Activated CD4-positive, alpha-beta memory T cell treated with anti-CD3 and anti-CD28 coated beads, Interleukin-2, amount 10 ng/mL, durations not matched to agents 7 days and 5 days (primary cell): ENCODE data around the gene UPP2. TPM values are rescaled to one million over a fixed set of nuclear protein-coding genes. Genes with fewer than 3 reads are reported as not detected.

ENCODE experiments used
- CTCF ChIA-PET: fragments of 350-600 bp; sonication (Branson Sonifier 250); formaldehyde crosslinking; loops from one replicate; lab custom pipeline; 2021; ENCODE audit warnings: antibody characterized with exemption, inconsistent platforms; lab: Charles Lee
- POLR2A ChIA-PET: fragments of 350-600 bp; sonication (Branson Sonifier 250); formaldehyde crosslinking; loops from one replicate; lab custom pipeline; 2021; ENCODE audit warnings: antibody characterized with exemption; lab: Charles Lee
- DNase-seq: peaks from one replicate; pipeline ENCODE4 v3.0.0-alpha.2; 2020
- H3K27ac Mint-ChIP-seq: one replicate; pipeline ENCODE4 v1.8.0; 2021; ENCODE audit warnings: mild to moderate bottlenecking, mixed read lengths
- H3K27me3 Mint-ChIP-seq: one replicate; pipeline ENCODE4 v1.8.0; 2021; ENCODE audit warnings: mixed read lengths
- H3K36me3 Mint-ChIP-seq: one replicate; pipeline ENCODE4 v1.8.0; 2021; ENCODE audit warnings: low read depth, mixed read lengths
- H3K4me1 Mint-ChIP-seq: one replicate; pipeline ENCODE4 v1.8.0; 2021; ENCODE audit warnings: mixed read lengths
- H3K4me3 Mint-ChIP-seq: one replicate; pipeline ENCODE4 v1.8.0; 2021; ENCODE audit warnings: mild to moderate bottlenecking, mixed read lengths
- H3K9me3 Mint-ChIP-seq: one replicate; pipeline ENCODE4 v1.8.0; 2021; ENCODE audit warnings: mixed read lengths
- total RNA-seq, 2 experiments: library from RNA; stranded (reverse); gene quantifications; one replicate each; pipeline ENCODE4 v1.2.3, GENCODE V29; 2021

The UPP2 gene
- total RNA-seq, 2 experiments from 2014 or later: not detected

- H3K27ac Mint-ChIP-seq: no peak overlapping the region
- POLR2A ChIA-PET: no interaction called here
- no peaks in the 10 kb centered on the region for H3K36me3 Mint-ChIP-seq
Measured at GRCh38 chr2:158134655-158135054, 33.0 kb downstream of the UPP2 start.

GRCh38 chr2:158135096-158135495 is 33.4 kb downstream of the UPP2 start:
- CTCF ChIA-PET: no interaction called here
- no peaks in the 10 kb centered on the region for H3K9me3 Mint-ChIP-seq
- POLR2A ChIA-PET: no interaction called here

More at GRCh38 chr2:158134655-158135054, 33.0 kb downstream of the UPP2 start:
- Mint-ChIP-seq H3K4me3 (no peak overlapping the region), H3K9me3 (no peaks in the 10 kb centered on the region), H3K4me1 (no peaks in the 10 kb centered on the region), H3K27me3 (peaks cover 2% of the 10 kb centered on the region)
- no peak for DNase-seq
- CTCF ChIA-PET: no interaction called here

GRCh38 chr2:158138255-158138654 is 36.6 kb downstream of the UPP2 start:
- Mint-ChIP-seq H3K27ac (no peak overlapping the region), H3K36me3 (no peaks in the 10 kb centered on the region), H3K4me3 (no peak overlapping the region), H3K9me3 (no peaks in the 10 kb centered on the region), H3K27me3 (peaks cover 11% of the 10 kb centered on the region), H3K4me1 (no peaks in the 10 kb centered on the region)
- DNase-seq: no peak
- POLR2A ChIA-PET: no interaction called here
- CTCF ChIA-PET: no interaction called here

More at GRCh38 chr2:158135096-158135495, 33.4 kb downstream of the UPP2 start:
- Mint-ChIP-seq H3K27ac (no peak overlapping the region), H3K36me3 (no peaks in the 10 kb centered on the region), H3K4me1 (no peaks in the 10 kb centered on the region), H3K27me3 (peaks cover 5% of the 10 kb centered on the region), H3K4me3 (no peak overlapping the region)
- DNase-seq: no peak

GRCh38 chr2:158140201-158140600 is 38.5 kb downstream of the UPP2 start:
- no peak for DNase-seq
- Mint-ChIP-seq H3K4me1 (no peaks in the 10 kb centered on the region), H3K27me3 (peaks cover 9% of the 10 kb centered on the region), H3K36me3 (no peaks in the 10 kb centered on the region), H3K9me3 (no peaks in the 10 kb centered on the region), H3K27ac (no peak overlapping the region), H3K4me3 (no peak overlapping the region)
- CTCF ChIA-PET: no interaction called here
- POLR2A ChIA-PET: interaction anchor here (0.7 kb wide), 1 partner anchor 102 kb away, joined by 6 read pairs; no protein-coding TSS in a partner anchor

- H3K36me3 Mint-ChIP-seq: no peaks in the 10 kb centered on the region
- ChIA-PET CTCF (no interaction called here), POLR2A (no interaction called here)
- H3K9me3 Mint-ChIP-seq: no peaks in the 10 kb centered on the region
- H3K4me1 Mint-ChIP-seq: no peaks in the 10 kb centered on the region
- H3K27me3 Mint-ChIP-seq: peaks cover 10% of the 10 kb centered on the region
- no peak for DNase-seq
- H3K4me3 Mint-ChIP-seq: no peak overlapping the region
- H3K27ac Mint-ChIP-seq: no peak overlapping the region
Measured at GRCh38 chr2:158142165-158142564, 40.5 kb downstream of the UPP2 start.

GRCh38 chr2:158142568-158143332 is 41.1 kb downstream of the UPP2 start:
- Mint-ChIP-seq H3K36me3 (no peaks in the 10 kb centered on the region), H3K4me1 (no peaks in the 10 kb centered on the region), H3K27ac (no peak overlapping the region), H3K27me3 (peaks cover 14% of the 10 kb centered on the region), H3K4me3 (no peak overlapping the region), H3K9me3 (no peaks in the 10 kb centered on the region)
- no peak for DNase-seq
- CTCF ChIA-PET: no interaction called here
- POLR2A ChIA-PET: no interaction called here

GRCh38 chr2:158143703-158144360 is 42.2 kb downstream of the UPP2 start:
- Mint-ChIP-seq H3K27ac (no peak overlapping the region), H3K4me1 (no peaks in the 10 kb centered on the region), H3K4me3 (no peak overlapping the region), H3K36me3 (no peaks in the 10 kb centered on the region), H3K27me3 (peaks cover 14% of the 10 kb centered on the region), H3K9me3 (no peaks in the 10 kb centered on the region)
- POLR2A ChIA-PET: no interaction called here
- DNase-seq: no peak
- CTCF ChIA-PET: no interaction called here

GRCh38 chr2:158144914-158145625 is 43.4 kb downstream of the UPP2 start:
- H3K27ac Mint-ChIP-seq: no peak overlapping the region
- CTCF ChIA-PET: no interaction called here
- DNase-seq: no peak
- no peak overlapping the region for H3K4me3 Mint-ChIP-seq
- no peaks in the 10 kb centered on the region for H3K36me3 Mint-ChIP-seq
- POLR2A ChIA-PET: no interaction called here
- peaks cover 16% of the 10 kb centered on the region for H3K27me3 Mint-ChIP-seq
- H3K4me1 Mint-ChIP-seq: no peaks in the 10 kb centered on the region
- no peaks in the 10 kb centered on the region for H3K9me3 Mint-ChIP-seq

GRCh38 chr2:158153270-158154015 is 51.8 kb downstream of the UPP2 start:
- POLR2A ChIA-PET: no interaction called here
- H3K4me1 Mint-ChIP-seq: no peaks in the 10 kb centered on the region
- CTCF ChIA-PET: no interaction called here

GRCh38 chr2:158154596-158154995 is 52.9 kb downstream of the UPP2 start:
- ChIA-PET CTCF (no interaction called here), POLR2A (no interaction called here)
- DNase-seq: no peak
- Mint-ChIP-seq H3K27ac (no peak overlapping the region), H3K4me1 (no peaks in the 10 kb centered on the region), H3K36me3 (no peaks in the 10 kb centered on the region), H3K9me3 (no peaks in the 10 kb centered on the region), H3K4me3 (no peak overlapping the region), H3K27me3 (peaks cover 3% of the 10 kb centered on the region)

More at GRCh38 chr2:158153270-158154015, 51.8 kb downstream of the UPP2 start:
- H3K27ac Mint-ChIP-seq: no peak overlapping the region
- no peaks in the 10 kb centered on the region for H3K9me3 Mint-ChIP-seq
- no peak overlapping the region for H3K4me3 Mint-ChIP-seq
- H3K36me3 Mint-ChIP-seq: no peaks in the 10 kb centered on the region
- peaks cover 4% of the 10 kb centered on the region for H3K27me3 Mint-ChIP-seq
- DNase-seq: no peak

- Mint-ChIP-seq H3K27me3 (peaks cover 13% of the 10 kb centered on the region), H3K4me1 (no peaks in the 10 kb centered on the region), H3K27ac (no peak overlapping the region), H3K4me3 (no peak overlapping the region), H3K36me3 (no peaks in the 10 kb centered on the region), H3K9me3 (no peaks in the 10 kb centered on the region)
- DNase-seq: no peak
- ChIA-PET POLR2A (no interaction called here), CTCF (interaction anchor here (0.6 kb wide), 1 partner anchor 728 kb away, joined by 3 read pairs; no protein-coding TSS in a partner anchor)
Measured at GRCh38 chr2:158172719-158173118, 71.0 kb downstream of the UPP2 start.

- no peaks in the 10 kb centered on the region for H3K4me1 Mint-ChIP-seq
- no peak overlapping the region for H3K4me3 Mint-ChIP-seq
- H3K9me3 Mint-ChIP-seq: no peaks in the 10 kb centered on the region
- no peak overlapping the region for H3K27ac Mint-ChIP-seq
- peaks cover 12% of the 10 kb centered on the region for H3K27me3 Mint-ChIP-seq
- ChIA-PET POLR2A (no interaction called here), CTCF (no interaction called here)
- DNase-seq: no peak
- no peaks in the 10 kb centered on the region for H3K36me3 Mint-ChIP-seq
Measured at GRCh38 chr2:158174495-158174894, 72.8 kb downstream of the UPP2 start.

GRCh38 chr2:158174956-158175355 is 73.3 kb downstream of the UPP2 start:
- Mint-ChIP-seq H3K27ac (no peak overlapping the region), H3K4me3 (no peak overlapping the region), H3K27me3 (peaks cover 15% of the 10 kb centered on the region), H3K36me3 (no peaks in the 10 kb centered on the region), H3K9me3 (no peaks in the 10 kb centered on the region), H3K4me1 (no peaks in the 10 kb centered on the region)
- ChIA-PET CTCF (no interaction called here), POLR2A (no interaction called here)
- DNase-seq: no peak
